GM23338 (cell line): ENCODE data around the gene NUDT2. TPM values are rescaled to one million over a fixed set of nuclear protein-coding genes. Genes with fewer than 3 reads are reported as not detected.

ENCODE experiments used
- ATAC-seq: fragments of 200-7000 bp; cut with Tn5 transposase; 3 replicates; pipeline ENCODE4 v1.9.1; 2020
- DNase-seq: peaks from one replicate; pipeline ENCODE4 v3.0.0-alpha.2; 2015; ENCODE audit warnings: low spot score
- H2AFZ ChIP-seq: fragments of 200-600 bp; sonication (generic); 2 replicates; pipeline ENCODE4 v1.8.0; 2016; ENCODE audit warnings: antibody characterized with exemption, mild to moderate bottlenecking, moderate library complexity
- H3F3A ChIP-seq: fragments of 200-600 bp; sonication (generic); replicated peaks from 2 replicates; pipeline ENCODE4 v1.8.0; 2017; ENCODE audit warnings: antibody characterized with exemption, mixed run types, low read depth
- H3K27ac ChIP-seq: fragments of 200-600 bp; sonication (generic); 2 replicates; pipeline ENCODE4 v1.6.1; 2016; ENCODE audit warnings: low read depth
- H3K27me3 ChIP-seq: fragments of 200-600 bp; sonication (generic); 2 replicates; pipeline ENCODE4 v1.8.0; 2016; ENCODE audit warnings: mild to moderate bottlenecking, mixed run types, moderate library complexity; ENCODE audit not compliant: insufficient read depth
- H3K36me3 ChIP-seq: fragments of 200-600 bp; sonication (generic); 2 replicates; pipeline ENCODE4 v1.8.0; 2016; ENCODE audit warnings: mild to moderate bottlenecking; ENCODE audit not compliant: insufficient read depth
- H3K4me1 ChIP-seq: fragments of 200-600 bp; sonication (generic); 2 replicates; pipeline ENCODE4 v1.8.0; 2016; ENCODE audit warnings: mild to moderate bottlenecking, moderate library complexity; ENCODE audit not compliant: insufficient read depth
- H3K4me2 ChIP-seq: fragments of 200-600 bp; sonication (generic); 2 replicates; pipeline ENCODE4 v1.7.1; 2017; ENCODE audit warnings: mixed run types
- H3K4me3 ChIP-seq: fragments of 200-600 bp; sonication (generic); 2 replicates; pipeline ENCODE4 v1.6.1; 2016; ENCODE audit warnings: mixed run types
- H3K79me2 ChIP-seq: fragments of 200-600 bp; sonication (generic); replicated peaks from 2 replicates; pipeline ENCODE4 v1.8.0; 2017; ENCODE audit warnings: mild to moderate bottlenecking; ENCODE audit not compliant: insufficient read depth
- H3K9me2 ChIP-seq: fragments of 200-600 bp; sonication (generic); 2 replicates; pipeline ENCODE4 v1.8.0; 2017; ENCODE audit not compliant: insufficient read depth
- H4K20me1 ChIP-seq: fragments of 200-600 bp; sonication (generic); replicated peaks from 2 replicates; pipeline ENCODE4 v1.8.0; 2017; ENCODE audit warnings: mild to moderate bottlenecking; ENCODE audit not compliant: insufficient read depth
- H3K27ac Mint-ChIP-seq: 2 replicates; pipeline ENCODE4 v1.8.0; 2020; ENCODE audit warnings: inconsistent platforms, mild to moderate bottlenecking, moderate library complexity, mixed read lengths
- H3K27me3 Mint-ChIP-seq: 3 replicates; pipeline ENCODE4 v1.8.0; 2022; ENCODE audit warnings: low read depth, mild to moderate bottlenecking, moderate library complexity, mixed read lengths, inconsistent platforms; ENCODE audit not compliant: insufficient read depth, poor library complexity
- H3K36me3 Mint-ChIP-seq: 3 replicates; pipeline ENCODE4 v1.8.0; 2021; ENCODE audit warnings: low read depth, mild to moderate bottlenecking, inconsistent platforms, moderate library complexity, mixed read lengths
- H3K4me1 Mint-ChIP-seq: 3 replicates; pipeline ENCODE4 v1.8.0; 2020; ENCODE audit warnings: mild to moderate bottlenecking, inconsistent platforms, mixed read lengths
- H3K4me3 Mint-ChIP-seq: 3 replicates; pipeline ENCODE4 v1.8.0; 2021; ENCODE audit warnings: moderate library complexity, mild to moderate bottlenecking, inconsistent platforms, mixed read lengths
- H3K9me3 Mint-ChIP-seq: 3 replicates; pipeline ENCODE4 v1.8.0; 2020; ENCODE audit warnings: moderate library complexity, mild to moderate bottlenecking, inconsistent platforms, mixed read lengths
- CREB1 ChIP-seq: fragments of 250-450 bp; sonication (Bioruptor Pico); IDR thresholded peaks from 2 replicates; pipeline ENCODE4 v1.5.0; 2020; ENCODE audit warnings: low read depth, mild to moderate bottlenecking, moderate library complexity
- EZH2 ChIP-seq: fragments of 200-600 bp; sonication (generic); IDR thresholded peaks from one replicate; pipeline ENCODE4 v1.8.0; 2017; ENCODE audit warnings: antibody characterized with exemption, mild to moderate bottlenecking, low read depth; ENCODE audit not compliant: unreplicated experiment
- NANOG ChIP-seq: IDR thresholded peaks from 2 replicates; pipeline ENCODE4 v1.6.1; 2016; ENCODE audit warnings: antibody characterized with exemption, borderline replicate concordance
- polyA plus RNA-seq: library from polyadenylated mRNA; unstranded; fragments of >200 nt; fragmentation: Nextera tagmentation; extraction: Ambion mirVana; gene quantifications from 2 replicates; pipeline ENCODE4 v1.2.1, GENCODE V29; 2016
- total RNA-seq: library from RNA; depleted of rRNA; stranded (reverse); fragments of >200 nt; shearing (Covaris generic); gene quantifications from 2 replicates; pipeline ENCODE4 v1.2.3, GENCODE V29; 2014
- TF ChIP-seq, protein P1 (sequence below), 2 experiments: fragments of 200-600 bp in 1 of 2; sonication (generic) in 1 of 2; conservative IDR thresholded peaks; 2 replicates each; pipeline versions ENCODE4 v1.5.1 to v1.6.1; 2016 to 2017; ENCODE audit warnings: antibody characterized with exemption in 2 of 2, low read depth in 2 of 2, mild to moderate bottlenecking in 2 of 2, moderate library complexity in 1 of 2
- TF ChIP-seq, protein P2 (sequence below): fragments of 250-450 bp; sonication (Bioruptor Pico); IDR thresholded peaks from 2 replicates; pipeline ENCODE4 v1.5.0; 2020; ENCODE audit warnings: mild to moderate bottlenecking, moderate library complexity

The NUDT2 gene
- total and polyA plus RNA-seq, 2 experiments from 2014 or later, result 9.5 to 16.4 TPM

GRCh38 chr9:34383904-34384303 lies 54.5 kb downstream of the NUDT2 start (continued):
- TF ChIP-seq, protein P1, sequence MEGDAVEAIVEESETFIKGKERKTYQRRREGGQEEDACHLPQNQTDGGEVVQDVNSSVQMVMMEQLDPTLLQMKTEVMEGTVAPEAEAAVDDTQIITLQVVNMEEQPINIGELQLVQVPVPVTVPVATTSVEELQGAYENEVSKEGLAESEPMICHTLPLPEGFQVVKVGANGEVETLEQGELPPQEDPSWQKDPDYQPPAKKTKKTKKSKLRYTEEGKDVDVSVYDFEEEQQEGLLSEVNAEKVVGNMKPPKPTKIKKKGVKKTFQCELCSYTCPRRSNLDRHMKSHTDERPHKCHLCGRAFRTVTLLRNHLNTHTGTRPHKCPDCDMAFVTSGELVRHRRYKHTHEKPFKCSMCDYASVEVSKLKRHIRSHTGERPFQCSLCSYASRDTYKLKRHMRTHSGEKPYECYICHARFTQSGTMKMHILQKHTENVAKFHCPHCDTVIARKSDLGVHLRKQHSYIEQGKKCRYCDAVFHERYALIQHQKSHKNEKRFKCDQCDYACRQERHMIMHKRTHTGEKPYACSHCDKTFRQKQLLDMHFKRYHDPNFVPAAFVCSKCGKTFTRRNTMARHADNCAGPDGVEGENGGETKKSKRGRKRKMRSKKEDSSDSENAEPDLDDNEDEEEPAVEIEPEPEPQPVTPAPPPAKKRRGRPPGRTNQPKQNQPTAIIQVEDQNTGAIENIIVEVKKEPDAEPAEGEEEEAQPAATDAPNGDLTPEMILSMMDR (conservative IDR thresholded peaks at IDR 0.05; ENCODE audit: low read depth in 2 of 2), result no peak
- TF ChIP-seq EZH2 (no peak), CREB1 (CRISPR knock-in tag) (no peak)

DNA sequence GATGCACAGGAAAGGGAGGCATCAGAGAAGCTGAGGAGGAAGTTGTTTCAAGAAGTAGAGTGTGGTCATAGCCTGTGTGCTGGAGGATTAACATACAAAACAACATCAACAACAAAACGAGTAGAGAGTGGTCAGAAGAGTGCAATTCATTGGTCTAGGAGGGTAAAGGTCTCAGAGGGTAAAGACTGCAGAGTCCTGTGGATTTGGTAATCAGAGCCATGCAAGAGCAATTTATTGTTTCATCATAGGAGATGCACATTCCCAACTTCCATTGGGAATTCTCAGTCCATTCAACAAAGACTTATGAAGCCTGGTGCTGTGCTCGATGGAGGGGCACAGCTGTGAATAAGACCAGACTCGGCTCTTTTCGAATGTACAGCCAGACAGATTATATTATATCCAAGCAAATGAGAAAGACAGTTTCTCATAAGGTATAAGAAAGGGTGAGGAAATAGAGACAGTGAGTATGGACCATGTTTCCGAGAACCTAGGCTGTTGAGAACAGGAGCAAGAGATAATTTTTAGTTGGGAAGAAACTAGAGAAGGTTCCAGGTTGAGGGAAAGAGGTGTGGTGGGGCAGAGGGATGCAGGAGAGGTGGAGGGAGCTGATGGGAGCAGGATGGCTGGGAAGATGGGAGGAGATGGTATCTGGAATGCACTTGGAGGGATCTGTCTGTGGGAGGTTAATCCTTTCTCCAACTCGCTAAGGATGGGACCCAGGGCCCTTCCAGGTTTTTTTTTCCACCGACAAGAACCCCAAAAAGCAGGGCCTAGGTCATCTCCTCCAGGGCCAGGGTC lies 55.2 kb downstream of the NUDT2 start:
- Histone ChIP-seq H2AFZ (no peak overlapping the region), H3F3A (no peaks in the 10 kb centered on the region; the same call in 1 of the 2 replicates), H3K27ac (no peak overlapping the region), H3K79me2 (no peaks in the 10 kb centered on the region), H3K4me2 (no peak overlapping the region), H4K20me1 (no peaks in the 10 kb centered on the region), H3K4me3 (no peak overlapping the region), H3K9me2 (no peaks in the 10 kb centered on the region), H3K4me1 (peaks cover 10% of the 10 kb centered on the region), H3K27me3 (peaks cover 34% of the 10 kb centered on the region), H3K36me3 (no peaks in the 10 kb centered on the region)
- TF ChIP-seq NANOG, result no peak
- TF ChIP-seq, protein P2, sequence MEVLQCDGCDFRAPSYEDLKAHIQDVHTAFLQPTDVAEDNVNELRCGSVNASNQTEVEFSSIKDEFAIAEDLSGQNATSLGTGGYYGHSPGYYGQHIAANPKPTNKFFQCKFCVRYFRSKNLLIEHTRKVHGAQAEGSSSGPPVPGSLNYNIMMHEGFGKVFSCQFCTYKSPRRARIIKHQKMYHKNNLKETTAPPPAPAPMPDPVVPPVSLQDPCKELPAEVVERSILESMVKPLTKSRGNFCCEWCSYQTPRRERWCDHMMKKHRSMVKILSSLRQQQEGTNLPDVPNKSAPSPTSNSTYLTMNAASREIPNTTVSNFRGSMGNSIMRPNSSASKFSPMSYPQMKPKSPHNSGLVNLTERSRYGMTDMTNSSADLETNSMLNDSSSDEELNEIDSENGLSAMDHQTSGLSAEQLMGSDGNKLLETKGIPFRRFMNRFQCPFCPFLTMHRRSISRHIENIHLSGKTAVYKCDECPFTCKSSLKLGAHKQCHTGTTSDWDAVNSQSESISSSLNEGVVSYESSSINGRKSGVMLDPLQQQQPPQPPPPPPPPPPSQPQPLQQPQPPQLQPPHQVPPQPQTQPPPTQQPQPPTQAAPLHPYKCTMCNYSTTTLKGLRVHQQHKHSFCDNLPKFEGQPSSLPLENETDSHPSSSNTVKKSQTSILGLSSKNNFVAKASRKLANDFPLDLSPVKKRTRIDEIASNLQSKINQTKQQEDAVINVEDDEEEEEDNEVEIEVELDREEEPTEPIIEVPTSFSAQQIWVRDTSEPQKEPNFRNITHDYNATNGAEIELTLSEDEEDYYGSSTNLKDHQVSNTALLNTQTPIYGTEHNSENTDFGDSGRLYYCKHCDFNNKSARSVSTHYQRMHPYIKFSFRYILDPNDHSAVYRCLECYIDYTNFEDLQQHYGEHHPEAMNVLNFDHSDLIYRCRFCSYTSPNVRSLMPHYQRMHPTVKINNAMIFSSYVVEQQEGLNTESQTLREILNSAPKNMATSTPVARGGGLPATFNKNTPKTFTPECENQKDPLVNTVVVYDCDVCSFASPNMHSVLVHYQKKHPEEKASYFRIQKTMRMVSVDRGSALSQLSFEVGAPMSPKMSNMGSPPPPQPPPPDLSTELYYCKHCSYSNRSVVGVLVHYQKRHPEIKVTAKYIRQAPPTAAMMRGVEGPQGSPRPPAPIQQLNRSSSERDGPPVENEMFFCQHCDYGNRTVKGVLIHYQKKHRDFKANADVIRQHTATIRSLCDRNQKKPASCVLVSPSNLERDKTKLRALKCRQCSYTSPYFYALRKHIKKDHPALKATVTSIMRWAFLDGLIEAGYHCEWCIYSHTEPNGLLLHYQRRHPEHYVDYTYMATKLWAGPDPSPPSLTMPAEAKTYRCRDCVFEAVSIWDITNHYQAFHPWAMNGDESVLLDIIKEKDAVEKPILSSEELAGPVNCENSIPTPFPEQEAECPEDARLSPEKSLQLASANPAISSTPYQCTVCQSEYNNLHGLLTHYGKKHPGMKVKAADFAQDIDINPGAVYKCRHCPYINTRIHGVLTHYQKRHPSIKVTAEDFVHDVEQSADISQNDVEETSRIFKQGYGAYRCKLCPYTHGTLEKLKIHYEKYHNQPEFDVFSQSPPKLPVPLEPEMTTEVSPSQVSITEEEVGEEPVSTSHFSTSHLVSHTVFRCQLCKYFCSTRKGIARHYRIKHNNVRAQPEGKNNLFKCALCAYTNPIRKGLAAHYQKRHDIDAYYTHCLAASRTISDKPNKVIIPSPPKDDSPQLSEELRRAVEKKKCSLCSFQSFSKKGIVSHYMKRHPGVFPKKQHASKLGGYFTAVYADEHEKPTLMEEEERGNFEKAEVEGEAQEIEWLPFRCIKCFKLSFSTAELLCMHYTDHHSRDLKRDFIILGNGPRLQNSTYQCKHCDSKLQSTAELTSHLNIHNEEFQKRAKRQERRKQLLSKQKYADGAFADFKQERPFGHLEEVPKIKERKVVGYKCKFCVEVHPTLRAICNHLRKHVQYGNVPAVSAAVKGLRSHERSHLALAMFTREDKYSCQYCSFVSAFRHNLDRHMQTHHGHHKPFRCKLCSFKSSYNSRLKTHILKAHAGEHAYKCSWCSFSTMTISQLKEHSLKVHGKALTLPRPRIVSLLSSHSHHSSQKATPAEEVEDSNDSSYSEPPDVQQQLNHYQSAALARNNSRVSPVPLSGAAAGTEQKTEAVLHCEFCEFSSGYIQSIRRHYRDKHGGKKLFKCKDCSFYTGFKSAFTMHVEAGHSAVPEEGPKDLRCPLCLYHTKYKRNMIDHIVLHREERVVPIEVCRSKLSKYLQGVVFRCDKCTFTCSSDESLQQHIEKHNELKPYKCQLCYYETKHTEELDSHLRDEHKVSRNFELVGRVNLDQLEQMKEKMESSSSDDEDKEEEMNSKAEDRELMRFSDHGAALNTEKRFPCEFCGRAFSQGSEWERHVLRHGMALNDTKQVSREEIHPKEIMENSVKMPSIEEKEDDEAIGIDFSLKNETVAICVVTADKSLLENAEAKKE (CRISPR knock-in tag), result no peak
- no peak overlapping the region for H3K27ac Mint-ChIP-seq
- peaks cover 8% of the 10 kb centered on the region for H3K4me1 Mint-ChIP-seq
- peaks cover 29% of the 10 kb centered on the region for H3K27me3 Mint-ChIP-seq
- DNase-seq, result no peak
- H3K9me3 Mint-ChIP-seq, result no peaks in the 10 kb centered on the region
- ATAC-seq, result no peak
- no peaks in the 10 kb centered on the region for H3K36me3 Mint-ChIP-seq
- no peak overlapping the region for H3K4me3 Mint-ChIP-seq
